Naive thymus-derived CD8-positive, alpha-beta T cell (primary cell): Measurements from ENCODE around the gene PAX6. TPM values are rescaled to one million over a fixed set of nuclear protein-coding genes. Genes with fewer than 3 reads are reported as not detected.
A peak's percentile ranks its signal among the peaks of the same experiment; 100 is the strongest.

Source experiments
- ATAC-seq, 2 donors: fragments of 150-1000 bp; cut with Tn5 transposase in 1 of 2; sonication (Bioruptor Pico), chemical (Tn5 transposase) in 1 of 2; 1 replicate in 1 of 2; 2 replicates in 1 of 2; pipeline ENCODE4 v1.10.0; 2021; ENCODE audit warnings: mild to moderate bottlenecking in 2 of 2, moderate library complexity in 2 of 2
- POLR2A ChIA-PET: fragments of 350-600 bp; sonication (Branson Sonifier 250); formaldehyde crosslinking; loops from one replicate; lab custom pipeline; 2021; ENCODE audit warnings: antibody characterized with exemption; lab: Charles Lee
- DNase-seq, 10 donors: peaks; one replicate each; pipeline versions ENCODE4 v3.0.0 to v3.0.0-alpha.2; 2020 to 2022
- H3K27ac Mint-ChIP-seq, 10 donors: one replicate each; pipeline ENCODE4 v1.8.0; 2020 to 2022; ENCODE audit warnings: mild to moderate bottlenecking in 10 of 10, mixed read lengths in 10 of 10, moderate library complexity in 4 of 10, inconsistent platforms in 1 of 10
- H3K27me3 Mint-ChIP-seq, 5 donors: one replicate each; pipeline ENCODE4 v1.8.0; 2021 to 2022; ENCODE audit warnings: mixed read lengths in 5 of 5
- H3K36me3 Mint-ChIP-seq, 3 donors: one replicate each; pipeline ENCODE4 v1.8.0; 2020 to 2022; ENCODE audit warnings: mixed read lengths in 3 of 3, mild to moderate bottlenecking in 2 of 3, inconsistent platforms in 1 of 3
- H3K4me1 Mint-ChIP-seq, 4 donors: one replicate each; pipeline ENCODE4 v1.8.0; 2021 to 2022; ENCODE audit warnings: mixed read lengths in 4 of 4
- H3K4me3 Mint-ChIP-seq, 10 donors: one replicate each; pipeline ENCODE4 v1.8.0; 2020 to 2022; ENCODE audit warnings: mild to moderate bottlenecking in 10 of 10, mixed read lengths in 10 of 10, moderate library complexity in 6 of 10, inconsistent platforms in 1 of 10
- H3K9me3 Mint-ChIP-seq, 9 donors: one replicate each; pipeline ENCODE4 v1.8.0; 2020 to 2022; ENCODE audit warnings: mixed read lengths in 9 of 9, mild to moderate bottlenecking in 3 of 9, inconsistent platforms in 1 of 9, moderate library complexity in 1 of 9
- polyA plus RNA-seq, 3 donors: library from polyadenylated mRNA; unstranded; fragments of 300-500 nt; fragmentation: Illumina TruSeq; gene quantifications; one replicate each; pipeline ENCODE4 v1.2.3, GENCODE V29; 2021
- total RNA-seq, 8 experiments: library from RNA in 2 of 8; stranded (reverse) in 2 of 8; gene quantifications; one replicate each; pipeline ENCODE4 v1.2.3 and lab custom pipeline; 2021 to 2026

The PAX6 gene
- total and polyA plus RNA-seq, 5 experiments from 2014 or later: 0.05 TPM; not detected in 4

DNA sequence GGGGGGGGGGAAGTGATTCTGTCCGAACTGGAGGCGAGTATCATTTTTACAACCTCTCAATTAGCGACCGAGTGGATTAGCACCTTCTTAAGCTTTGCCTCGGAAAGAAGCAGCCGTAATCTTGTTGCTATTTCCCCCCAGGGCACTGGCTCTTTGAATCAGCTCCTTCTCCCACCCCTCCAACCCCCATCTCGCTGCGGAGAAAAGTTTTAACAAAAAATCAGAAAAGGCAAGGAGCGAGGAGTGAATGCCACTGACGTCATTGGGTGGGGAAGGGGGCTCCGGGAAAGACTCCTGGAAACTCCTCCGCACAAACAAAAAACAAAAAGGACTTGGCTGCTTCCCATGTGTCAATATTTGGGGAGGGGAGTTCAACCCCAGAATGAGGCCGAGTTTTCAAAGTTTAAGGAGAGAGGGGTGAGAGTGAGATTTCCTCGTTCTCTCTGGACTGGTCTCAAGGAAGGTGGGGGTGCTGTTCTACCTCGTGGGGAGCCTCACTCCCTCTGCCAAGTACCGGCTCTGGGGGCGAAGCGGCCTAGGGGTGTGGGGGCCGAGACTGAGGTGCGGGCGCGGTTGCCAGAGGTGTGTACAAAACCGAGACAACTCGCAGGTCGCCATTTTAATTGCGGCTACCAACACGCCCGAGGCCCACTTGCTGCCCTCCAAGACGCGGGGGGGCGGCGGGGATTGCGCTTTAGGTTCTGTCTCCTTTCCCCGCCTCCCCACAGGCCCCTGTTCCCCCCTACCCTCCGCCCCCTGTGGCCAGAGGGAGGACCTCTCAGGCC is 2.5 kb upstream of the PAX6 start:
- Mint-ChIP-seq H3K4me1 (peaks cover 26 to 74% (median 62%) of the 10 kb centered on the region in 4 donors), H3K9me3 (peaks cover 0 to 8% (median 0%) of the 10 kb centered on the region in 9 donors), H3K4me3 (peak overlapping the region; percentile 68 to 91 (median 84)), H3K27me3 (peaks cover 43 to 74% (median 54%) of the 10 kb centered on the region in 5 donors), H3K27ac (no peak overlapping the region), H3K36me3 (peaks cover under 1 to 5% (median 2%) of the 10 kb centered on the region in 3 donors)
- no peak for DNase-seq
- no peak for ATAC-seq
- POLR2A ChIA-PET: no interaction called here

- DNase-seq (no peak), ATAC-seq (peak in 1 of 2 donors; percentile 8)
- POLR2A ChIA-PET: no interaction called here
- H3K27ac Mint-ChIP-seq: no peak overlapping the region
- H3K4me3 Mint-ChIP-seq: peak overlapping the region; percentile 73 to 91 (median 86)
- peaks cover 48 to 77% (median 62%) of the 10 kb centered on the region in 5 donors for H3K27me3 Mint-ChIP-seq
- peaks cover 0 to 13% (median 0%) of the 10 kb centered on the region in 9 donors for H3K9me3 Mint-ChIP-seq
- H3K36me3 Mint-ChIP-seq: peaks cover 2 to 7% (median 7%) of the 10 kb centered on the region in 3 donors
- H3K4me1 Mint-ChIP-seq: peaks cover 26 to 70% (median 64%) of the 10 kb centered on the region in 4 donors
Observed at GRCh38 chr11:31812383-31813381, 1.6 kb upstream of the PAX6 start.

DNA sequence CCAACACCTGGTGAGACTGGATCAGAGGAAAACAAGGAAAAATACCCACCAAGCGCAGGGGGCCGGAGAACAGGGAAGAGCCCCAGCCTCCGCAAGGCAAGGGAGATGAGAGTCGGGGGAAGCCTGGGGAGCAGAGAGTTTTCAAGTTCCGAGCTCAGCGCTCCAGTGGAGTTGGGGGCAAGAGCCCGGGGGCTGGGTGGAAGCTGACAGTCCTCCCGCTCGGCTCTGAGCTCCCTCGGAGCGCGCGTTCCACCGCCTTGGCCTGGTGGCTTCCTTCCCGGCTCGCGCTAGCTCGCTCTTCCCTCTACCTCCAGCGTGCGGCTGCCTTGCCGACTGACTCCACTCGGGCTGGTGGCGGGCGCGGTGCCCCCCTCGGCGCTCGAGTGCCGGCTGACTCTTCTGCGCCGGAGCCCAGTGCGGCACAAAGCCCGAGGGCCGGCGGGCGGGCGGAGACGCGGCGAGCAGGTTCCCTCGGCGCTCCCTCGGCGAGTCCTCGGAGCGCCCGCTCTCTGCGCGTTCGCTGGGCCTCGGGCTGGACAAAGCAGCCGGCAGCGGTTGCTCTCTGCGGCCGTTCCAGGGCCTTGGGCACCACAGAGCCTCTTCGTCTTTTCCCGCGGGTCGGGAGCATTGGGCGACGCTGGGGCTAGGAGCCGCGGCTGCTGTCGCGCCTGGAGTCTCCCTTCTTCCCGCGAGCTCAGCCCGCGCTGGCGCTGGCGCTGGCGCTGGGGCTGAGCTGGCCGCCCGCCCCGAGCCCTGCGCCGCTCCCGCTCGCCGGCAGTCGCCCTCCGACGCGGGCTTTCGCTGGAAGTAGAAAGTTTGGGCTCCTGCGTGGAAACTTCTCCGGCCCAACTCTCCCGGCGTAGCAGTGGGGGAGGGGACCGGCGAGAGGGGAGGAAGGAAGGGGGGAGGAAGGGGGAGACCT is 1.0 kb downstream of the PAX6 start:
- H3K36me3 Mint-ChIP-seq: peaks cover 2 to 15% (median 7%) of the 10 kb centered on the region in 3 donors
- ATAC-seq (peak; percentile 15 to 19), DNase-seq (no peak)
- H3K27ac Mint-ChIP-seq: no peak overlapping the region
- peaks cover 0 to 18% (median 0%) of the 10 kb centered on the region in 9 donors for H3K9me3 Mint-ChIP-seq
- peak overlapping the region; percentile 63 to 89 (median 85) for H3K4me3 Mint-ChIP-seq
- POLR2A ChIA-PET: no interaction called here
- peaks cover 28 to 58% (median 54%) of the 10 kb centered on the region in 4 donors for H3K4me1 Mint-ChIP-seq
- peaks cover 53 to 80% (median 64%) of the 10 kb centered on the region in 5 donors for H3K27me3 Mint-ChIP-seq

GRCh38 chr11:31809541-31809856 is 1.6 kb downstream of the PAX6 start:
- Mint-ChIP-seq H3K27me3 (peaks cover 54 to 80% (median 61%) of the 10 kb centered on the region in 5 donors), H3K9me3 (peaks cover 0 to 18% (median 2%) of the 10 kb centered on the region in 9 donors), H3K4me3 (peak overlapping the region; percentile 3 to 89 (median 80)), H3K27ac (no peak overlapping the region), H3K4me1 (peaks cover 28 to 57% (median 52%) of the 10 kb centered on the region in 4 donors), H3K36me3 (peaks cover 2 to 16% (median 10%) of the 10 kb centered on the region in 3 donors)
- ATAC-seq: no peak
- POLR2A ChIA-PET: no interaction called here
- DNase-seq: no peak

DNA sequence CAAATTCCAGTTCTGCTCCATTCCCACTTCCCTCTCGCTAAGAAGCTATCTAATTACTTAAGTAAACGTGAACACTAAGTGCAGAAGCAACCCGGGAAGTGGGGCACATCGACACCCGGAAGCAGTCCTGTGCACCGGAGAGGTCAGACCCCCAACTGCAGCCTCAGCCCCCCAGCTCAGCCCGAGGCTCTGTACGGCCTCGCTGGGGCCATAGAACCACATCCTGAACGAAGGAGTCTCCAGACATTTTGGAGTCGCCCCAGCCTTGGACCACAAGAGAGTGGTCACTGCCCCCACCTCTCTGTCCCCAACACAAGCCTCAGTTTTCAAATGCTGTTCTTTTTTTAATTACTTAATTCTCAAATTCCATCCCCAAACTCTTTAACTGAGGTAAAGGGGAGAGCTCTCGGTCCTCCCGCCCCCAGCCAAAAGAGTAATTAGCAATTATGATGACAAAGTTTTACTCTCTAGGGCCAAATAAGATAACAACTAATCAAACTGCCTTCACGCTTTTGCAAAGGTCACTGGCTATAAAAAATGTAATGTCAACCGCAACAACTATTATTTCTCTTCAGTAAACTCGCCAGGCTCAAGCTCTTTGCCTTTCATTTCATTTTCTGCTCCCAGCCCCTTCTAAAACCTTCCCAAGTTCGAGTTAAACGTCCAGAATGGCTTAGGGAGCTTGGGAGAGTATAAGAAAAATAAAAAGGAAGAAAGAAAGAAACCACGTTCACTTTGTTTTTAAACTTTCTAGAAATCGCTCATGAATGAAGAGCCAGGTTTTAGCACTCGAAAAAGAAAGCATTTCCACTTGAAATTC is 2.2 kb downstream of the PAX6 start:
- peaks cover 0 to 21% (median 7%) of the 10 kb centered on the region in 9 donors for H3K9me3 Mint-ChIP-seq
- peaks cover 59 to 82% (median 63%) of the 10 kb centered on the region in 5 donors for H3K27me3 Mint-ChIP-seq
- POLR2A ChIA-PET: no interaction called here
- DNase-seq (no peak), ATAC-seq (no peak)
- H3K4me3 Mint-ChIP-seq: peak overlapping the region; percentile 40 to 89 (median 80)
- H3K27ac Mint-ChIP-seq: no peak overlapping the region
- peaks cover 2 to 21% (median 12%) of the 10 kb centered on the region in 3 donors for H3K36me3 Mint-ChIP-seq
- H3K4me1 Mint-ChIP-seq: peaks cover 31 to 58% (median 54%) of the 10 kb centered on the region in 4 donors

DNA sequence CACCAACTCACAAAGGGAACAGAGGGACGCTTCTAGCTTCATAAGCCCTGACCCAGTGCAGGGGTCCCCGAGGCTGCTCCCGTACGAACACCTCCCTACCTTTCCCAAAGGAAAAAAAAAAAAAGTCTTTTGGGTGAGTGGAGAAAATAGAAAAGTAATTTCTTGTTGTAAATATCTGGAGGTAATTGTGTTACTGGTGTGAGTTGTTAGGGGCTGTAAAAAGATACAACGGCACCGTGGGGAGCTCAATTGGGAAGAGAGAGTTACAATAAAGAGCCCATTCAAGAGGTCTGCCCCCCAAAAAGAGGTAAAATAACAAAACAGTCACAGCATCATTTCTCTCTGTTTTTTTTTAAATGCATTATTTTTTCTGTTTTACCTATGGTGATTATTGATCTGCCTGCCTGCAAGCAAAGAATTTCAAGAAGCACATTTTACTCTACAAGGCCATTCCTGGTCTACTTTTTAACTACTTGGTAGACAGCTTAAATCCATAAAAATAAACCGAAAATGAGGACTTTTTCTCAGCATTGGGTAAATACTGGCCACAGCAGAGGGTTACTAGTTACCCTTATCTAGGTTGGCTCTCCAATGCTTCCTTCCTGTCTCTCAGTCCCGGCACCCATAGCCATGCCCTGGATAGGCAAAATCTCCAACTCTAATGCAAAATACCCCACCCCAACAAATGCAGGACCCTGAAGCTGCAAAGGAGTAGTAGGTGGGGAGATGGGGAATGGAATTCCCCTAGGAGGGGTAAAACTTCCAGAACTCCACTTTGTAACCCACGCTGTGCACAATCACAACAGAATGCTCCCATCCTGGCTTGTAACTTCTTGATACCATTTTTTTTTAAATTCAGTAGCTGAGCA is 3.1 kb downstream of the PAX6 start:
- peak overlapping the region in 1 of 10 donors; percentile 42 for H3K27ac Mint-ChIP-seq
- peak overlapping the region in 5 of 10 donors; percentile 2 to 89 (median 26) for H3K4me3 Mint-ChIP-seq
- H3K9me3 Mint-ChIP-seq: peaks cover 0 to 29% (median 16%) of the 10 kb centered on the region in 9 donors
- ATAC-seq: no peak
- peaks cover 64 to 91% (median 68%) of the 10 kb centered on the region in 5 donors for H3K27me3 Mint-ChIP-seq
- peaks cover 6 to 29% (median 12%) of the 10 kb centered on the region in 3 donors for H3K36me3 Mint-ChIP-seq
- POLR2A ChIA-PET: interaction anchor here (0.7 kb wide), 1 partner anchor 283 kb away, joined by 3 read pairs; the partner anchor contains the start of gene RCN1
- H3K4me1 Mint-ChIP-seq: peaks cover 39 to 67% (median 58%) of the 10 kb centered on the region in 4 donors
- DNase-seq: no peak

DNA sequence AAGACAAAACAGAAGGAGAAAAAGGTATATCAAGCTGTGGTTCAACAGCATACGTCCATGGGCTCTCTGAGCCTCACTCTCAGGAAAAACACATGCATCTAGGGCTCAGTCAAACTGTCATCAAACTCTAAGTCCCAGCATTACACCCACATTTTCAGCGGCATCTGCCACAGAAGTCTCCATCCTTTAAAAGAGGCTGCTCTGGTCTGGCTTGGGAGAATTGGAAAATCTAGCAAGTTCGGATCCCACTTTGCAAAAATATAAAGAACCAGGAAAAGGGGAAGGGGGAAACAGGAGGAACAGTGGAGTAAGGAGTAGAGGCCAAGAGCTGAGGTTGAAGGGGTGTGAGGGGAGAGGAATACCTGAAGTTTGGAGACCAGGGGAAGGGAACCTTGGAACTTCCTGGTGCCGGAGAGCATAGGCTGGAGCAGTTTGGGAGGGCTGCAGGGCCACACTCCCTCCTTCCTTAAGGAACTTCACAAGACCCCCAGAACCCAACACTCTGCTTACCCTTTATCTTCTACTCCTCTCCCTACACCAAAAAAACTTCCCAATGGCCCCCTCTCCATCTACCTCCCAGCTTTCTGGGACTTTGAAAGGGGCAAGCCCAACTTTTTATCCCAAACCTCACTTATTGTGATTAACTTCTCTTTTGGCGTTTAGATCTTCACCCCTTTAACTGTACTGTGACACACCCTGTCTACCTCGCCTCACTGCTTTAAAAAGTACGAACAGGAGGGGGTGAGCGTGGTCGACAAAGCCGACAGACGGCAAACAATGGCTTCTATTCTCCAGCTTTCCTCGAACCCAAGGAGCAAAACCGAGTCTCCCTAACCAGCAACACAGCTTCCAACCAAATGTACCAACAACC is 4.0 kb downstream of the PAX6 start:
- POLR2A ChIA-PET: interaction anchor here (0.7 kb wide), 1 partner anchor 283 kb away, joined by 3 read pairs; the partner anchor contains the start of gene RCN1
- DNase-seq (no peak), ATAC-seq (no peak)
- H3K36me3 Mint-ChIP-seq: peaks cover 6 to 29% (median 13%) of the 10 kb centered on the region in 3 donors
- H3K9me3 Mint-ChIP-seq: peaks cover 0 to 38% (median 16%) of the 10 kb centered on the region in 9 donors
- H3K4me3 Mint-ChIP-seq: peak overlapping the region in 4 of 10 donors; percentile 15 to 39 (median 20)
- peaks cover 66 to 91% (median 70%) of the 10 kb centered on the region in 5 donors for H3K27me3 Mint-ChIP-seq
- peak overlapping the region in 1 of 10 donors; percentile 1 for H3K27ac Mint-ChIP-seq
- peaks cover 40 to 67% (median 54%) of the 10 kb centered on the region in 4 donors for H3K4me1 Mint-ChIP-seq

DNA sequence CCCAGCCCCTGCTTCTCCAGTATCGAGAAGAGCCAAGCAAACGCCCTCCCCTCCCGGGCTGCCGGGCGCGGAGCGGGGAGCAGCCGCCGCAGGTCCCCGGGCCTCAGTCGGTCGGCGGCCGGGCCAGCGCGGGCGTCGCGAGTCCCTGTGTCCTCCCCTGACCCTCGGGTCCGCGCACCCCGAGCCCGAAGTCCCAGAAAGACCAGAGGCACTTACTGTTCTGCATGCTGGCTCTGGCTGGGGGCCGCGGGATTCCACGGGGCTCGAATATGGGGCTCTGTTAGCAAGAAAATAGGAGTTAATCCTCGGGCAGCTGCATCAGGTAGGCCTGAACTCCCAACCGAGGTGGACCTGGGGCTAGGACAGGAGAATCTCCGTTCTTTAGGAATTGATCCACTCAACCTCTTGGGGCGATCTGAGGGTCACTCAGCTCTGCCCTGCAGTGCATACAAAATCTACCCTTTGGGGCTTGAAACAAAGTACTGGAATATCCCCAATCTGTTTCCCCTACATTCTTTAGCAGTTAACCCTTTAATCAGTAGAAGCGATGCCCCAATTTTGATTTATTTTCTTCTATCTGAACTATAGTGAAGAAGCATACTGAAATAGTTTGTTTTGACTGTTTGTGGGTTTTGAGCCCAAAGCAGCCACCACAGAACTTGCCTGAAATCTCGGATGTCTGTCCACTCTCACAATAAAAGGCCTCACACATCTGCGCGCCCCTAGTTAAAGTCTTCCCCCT is 4.8 kb downstream of the PAX6 start:
- Mint-ChIP-seq H3K4me1 (peaks cover 37 to 60% (median 51%) of the 10 kb centered on the region in 4 donors), H3K27me3 (peaks cover 65 to 91% (median 74%) of the 10 kb centered on the region in 5 donors), H3K36me3 (peaks cover 6 to 29% (median 21%) of the 10 kb centered on the region in 3 donors), H3K27ac (peak overlapping the region in 1 of 10 donors; percentile 63), H3K9me3 (peaks cover 0 to 40% (median 16%) of the 10 kb centered on the region in 9 donors), H3K4me3 (peak overlapping the region in 4 of 10 donors; percentile 15 to 39 (median 20))
- DNase-seq (no peak), ATAC-seq (no peak)
- POLR2A ChIA-PET: no interaction called here
